PC-9 (cell line): ENCODE measurements around the gene ZFHX3. TPM values are rescaled to one million over a fixed set of nuclear protein-coding genes. Genes with fewer than 3 reads are reported as not detected.
A peak's percentile ranks its signal among the peaks of the same experiment; 100 is the strongest.

ENCODE experiments used
- BruUV-seq: library from RNA; stranded (reverse); fragments of 400-500 nt; replicated peaks from 2 replicates; lab custom pipeline; 2021; lab: Mats Ljungman, UMichigan
- CTCF ChIA-PET: fragments of 300-600 bp; sonication (Branson Sonifier 250); formaldehyde crosslinking; loops from one replicate; lab custom pipeline; 2022; ENCODE audit warnings: antibody characterized with exemption; lab: Charles Lee
- POLR2A ChIA-PET: fragments of 300-600 bp; sonication (Branson Sonifier 250); formaldehyde crosslinking; loops from one replicate; lab custom pipeline; 2022; ENCODE audit warnings: antibody characterized with exemption; ENCODE audit not compliant: unreplicated experiment; lab: Charles Lee
- DNase-seq, 2 experiments: peaks; one replicate each; pipeline versions ENCODE4 v3.0.0 to v3.0.0-alpha.2; 2015 to 2022; ENCODE audit warnings: mixed read lengths in 1 of 2
- H2AFZ ChIP-seq: fragments of 200-600 bp; sonication (generic); 2 replicates; pipeline ENCODE4 v1.8.1; 2017; ENCODE audit warnings: antibody characterized with exemption
- H3F3A ChIP-seq: fragments of 200-600 bp; sonication (generic); 2 replicates; pipeline ENCODE4 v1.8.1; 2017; ENCODE audit warnings: antibody characterized with exemption, mild to moderate bottlenecking, low read depth; ENCODE audit not compliant: insufficient read depth
- H3K27ac ChIP-seq: fragments of 200-600 bp; sonication (generic); 2 replicates; pipeline ENCODE4 v1.6.1; 2016; ENCODE audit warnings: mixed run types
- H3K27me3 ChIP-seq: fragments of 200-600 bp; sonication (generic); 2 replicates; pipeline ENCODE4 v1.6.1; 2016; ENCODE audit warnings: low read depth, mixed run types; ENCODE audit not compliant: insufficient read depth
- H3K36me3 ChIP-seq: fragments of 200-600 bp; sonication (generic); 2 replicates; pipeline ENCODE4 v1.6.1; 2016; ENCODE audit warnings: low read depth, mixed run types
- H3K4me1 ChIP-seq: fragments of 200-600 bp; sonication (generic); replicated peaks from 2 replicates; pipeline ENCODE4 v1.6.1; 2016; ENCODE audit warnings: mixed run types; ENCODE audit not compliant: insufficient read depth
- H3K4me2 ChIP-seq: fragments of 200-600 bp; sonication (generic); 2 replicates; pipeline ENCODE4 v1.6.1; 2017; ENCODE audit warnings: mixed run types
- H3K4me3 ChIP-seq: fragments of 200-600 bp; sonication (generic); 2 replicates; pipeline ENCODE4 v1.6.1; 2016; ENCODE audit warnings: mixed run types
- H3K79me2 ChIP-seq: fragments of 200-600 bp; sonication (generic); 2 replicates; pipeline ENCODE4 v1.6.1; 2017; ENCODE audit warnings: low read depth, mixed run types
- H3K9me2 ChIP-seq: fragments of 200-600 bp; sonication (generic); 2 replicates; pipeline ENCODE4 v1.8.1; 2017; ENCODE audit warnings: mild to moderate bottlenecking; ENCODE audit not compliant: insufficient read depth
- H3K9me3 ChIP-seq: fragments of 200-600 bp; sonication (generic); 2 replicates; pipeline ENCODE4 v1.8.1; 2016; ENCODE audit warnings: low read depth; ENCODE audit not compliant: insufficient read depth
- H4K20me1 ChIP-seq: fragments of 200-600 bp; sonication (generic); 2 replicates; pipeline ENCODE4 v1.8.1; 2017; ENCODE audit not compliant: insufficient read depth
- EZH2 ChIP-seq: fragments of 200-600 bp; sonication (generic); IDR thresholded peaks from 2 replicates; pipeline ENCODE4 v1.8.0; 2017; ENCODE audit warnings: antibody characterized with exemption, low read depth
- intact Hi-C: fragments of 100-400 bp; cut with micrococcal nuclease; formaldehyde crosslinking; loops from one replicate; pipeline ENCODE4 v1.10.0; 2022; ENCODE audit not compliant: unreplicated experiment
- total RNA-seq: library from RNA; stranded (reverse); gene quantifications from 2 replicates; pipeline ENCODE4 v1.2.3, GENCODE V29; 2021
- TF ChIP-seq, protein P1 (sequence below): fragments of 200-600 bp; sonication (generic); conservative IDR thresholded peaks from 2 replicates; pipeline ENCODE4 v1.6.1; 2017; ENCODE audit warnings: mixed run types, antibody characterized with exemption, mild to moderate bottlenecking, moderate library complexity

The ZFHX3 gene
- total RNA-seq, 1 experiment from 2014 or later = 23.1 TPM

DNA sequence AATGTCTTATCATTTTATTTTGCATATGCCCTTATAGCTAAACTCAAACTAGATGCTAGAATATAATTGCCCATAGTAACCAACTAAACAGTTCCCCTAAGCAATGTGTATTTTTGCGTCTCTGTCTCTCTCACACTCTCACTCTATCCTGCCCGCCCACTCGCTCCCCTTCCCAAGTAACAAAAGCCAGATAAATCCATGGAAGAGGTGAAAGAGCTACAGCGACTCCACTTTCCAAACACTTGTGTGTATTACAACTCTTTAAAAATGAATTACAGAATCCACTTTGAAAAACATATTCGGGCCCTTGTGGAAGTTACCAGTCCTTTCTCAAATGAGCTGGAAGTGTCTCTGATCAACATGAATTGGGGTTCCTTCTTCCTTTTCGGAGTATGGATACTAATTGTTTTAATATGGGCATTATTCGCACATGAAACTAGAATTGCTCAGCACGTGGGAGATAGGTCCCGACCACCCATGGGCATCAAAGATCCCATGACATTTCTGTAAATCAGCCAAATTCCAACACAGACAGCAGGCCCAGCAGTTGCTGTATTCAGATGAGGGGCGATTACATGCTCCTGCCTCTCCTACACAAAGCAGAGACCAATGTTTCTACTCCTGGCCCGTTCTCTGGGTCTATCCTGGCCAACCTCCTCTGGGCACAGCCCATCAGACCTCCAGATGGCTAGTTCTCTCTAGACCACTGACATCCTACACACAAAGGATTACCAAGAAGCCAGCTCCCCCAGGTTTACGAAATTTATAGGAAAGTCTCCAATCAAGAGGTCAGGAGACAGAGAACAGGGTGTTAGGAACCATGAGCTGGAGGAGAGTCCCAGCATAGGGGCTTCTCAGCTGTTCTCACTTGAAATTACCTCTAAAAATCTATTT is 121.5 kb downstream of the ZFHX3 start:
- H4K20me1 ChIP-seq = no peaks in the 10 kb centered on the region
- CTCF ChIA-PET = no interaction called here
- intact Hi-C loops = loop anchor here (1.0 to 5.0 kb wide), 3 partner anchors 49 to 121 kb away; partner anchors contain the start of gene ZFHX3
- peaks cover 52% of the 10 kb centered on the region for H3K79me2 ChIP-seq
- no peaks in the 10 kb centered on the region for H3K9me2 ChIP-seq
- POLR2A ChIA-PET = no interaction called here
- H2AFZ ChIP-seq = no peak overlapping the region
- no peaks in the 10 kb centered on the region for H3K27me3 ChIP-seq
- H3K4me1 ChIP-seq = peaks cover 35% of the 10 kb centered on the region
- TF ChIP-seq EZH2 = no peak
- TF ChIP-seq, protein P1, sequence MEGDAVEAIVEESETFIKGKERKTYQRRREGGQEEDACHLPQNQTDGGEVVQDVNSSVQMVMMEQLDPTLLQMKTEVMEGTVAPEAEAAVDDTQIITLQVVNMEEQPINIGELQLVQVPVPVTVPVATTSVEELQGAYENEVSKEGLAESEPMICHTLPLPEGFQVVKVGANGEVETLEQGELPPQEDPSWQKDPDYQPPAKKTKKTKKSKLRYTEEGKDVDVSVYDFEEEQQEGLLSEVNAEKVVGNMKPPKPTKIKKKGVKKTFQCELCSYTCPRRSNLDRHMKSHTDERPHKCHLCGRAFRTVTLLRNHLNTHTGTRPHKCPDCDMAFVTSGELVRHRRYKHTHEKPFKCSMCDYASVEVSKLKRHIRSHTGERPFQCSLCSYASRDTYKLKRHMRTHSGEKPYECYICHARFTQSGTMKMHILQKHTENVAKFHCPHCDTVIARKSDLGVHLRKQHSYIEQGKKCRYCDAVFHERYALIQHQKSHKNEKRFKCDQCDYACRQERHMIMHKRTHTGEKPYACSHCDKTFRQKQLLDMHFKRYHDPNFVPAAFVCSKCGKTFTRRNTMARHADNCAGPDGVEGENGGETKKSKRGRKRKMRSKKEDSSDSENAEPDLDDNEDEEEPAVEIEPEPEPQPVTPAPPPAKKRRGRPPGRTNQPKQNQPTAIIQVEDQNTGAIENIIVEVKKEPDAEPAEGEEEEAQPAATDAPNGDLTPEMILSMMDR = no peak
- H3K9me3 ChIP-seq = no peaks in the 10 kb centered on the region
- BruUV-seq = no TSS peak
- no peaks in the 10 kb centered on the region for H3K36me3 ChIP-seq
- H3F3A ChIP-seq = peaks cover 23% of the 10 kb centered on the region; the same call in 1 of the 2 replicates
- DNase-seq = no peak
- H3K27ac ChIP-seq = peak overlapping the region; percentile 78
- peak overlapping the region; percentile 53; the same call in 1 of the 2 replicates for H3K4me3 ChIP-seq
- H3K4me2 ChIP-seq = peak overlapping the region; percentile 78

DNA sequence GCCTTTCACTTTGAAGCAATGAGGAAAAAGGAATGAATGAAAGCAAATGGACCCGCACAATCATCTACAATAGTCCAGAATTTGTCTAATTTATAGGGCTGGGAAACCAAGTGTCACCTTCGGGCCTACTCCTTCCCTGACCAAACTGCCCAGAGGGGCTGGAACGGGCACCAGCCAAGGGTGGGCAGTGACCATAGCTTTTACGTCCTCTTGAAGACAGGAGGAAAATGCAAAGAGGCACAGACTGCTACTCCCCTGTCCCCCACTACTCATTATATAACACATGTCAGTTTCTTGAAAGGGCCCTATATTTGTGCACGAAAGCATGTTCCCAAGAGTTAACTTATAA is 122.3 kb downstream of the ZFHX3 start:
- ChIA-PET CTCF (no interaction called here), POLR2A (no interaction called here)
- Histone ChIP-seq H3K4me3 (no peak overlapping the region), H3K36me3 (no peaks in the 10 kb centered on the region), H3K4me1 (peaks cover 35% of the 10 kb centered on the region), H4K20me1 (no peaks in the 10 kb centered on the region), H2AFZ (no peak overlapping the region), H3K27ac (no peak overlapping the region), H3F3A (peaks cover 23% of the 10 kb centered on the region; the same call in 1 of the 2 replicates), H3K9me3 (no peaks in the 10 kb centered on the region), H3K4me2 (no peak overlapping the region), H3K79me2 (peaks cover 54% of the 10 kb centered on the region), H3K27me3 (no peaks in the 10 kb centered on the region), H3K9me2 (no peaks in the 10 kb centered on the region)
- no peak for DNase-seq
- no TSS peak for BruUV-seq
- TF ChIP-seq EZH2 = no peak
- TF ChIP-seq, protein P1 = no peak
- intact Hi-C loops = loop anchor here (5.0 kb wide), 1 partner anchor 122 kb away; the partner anchor contains the start of gene ZFHX3

DNA sequence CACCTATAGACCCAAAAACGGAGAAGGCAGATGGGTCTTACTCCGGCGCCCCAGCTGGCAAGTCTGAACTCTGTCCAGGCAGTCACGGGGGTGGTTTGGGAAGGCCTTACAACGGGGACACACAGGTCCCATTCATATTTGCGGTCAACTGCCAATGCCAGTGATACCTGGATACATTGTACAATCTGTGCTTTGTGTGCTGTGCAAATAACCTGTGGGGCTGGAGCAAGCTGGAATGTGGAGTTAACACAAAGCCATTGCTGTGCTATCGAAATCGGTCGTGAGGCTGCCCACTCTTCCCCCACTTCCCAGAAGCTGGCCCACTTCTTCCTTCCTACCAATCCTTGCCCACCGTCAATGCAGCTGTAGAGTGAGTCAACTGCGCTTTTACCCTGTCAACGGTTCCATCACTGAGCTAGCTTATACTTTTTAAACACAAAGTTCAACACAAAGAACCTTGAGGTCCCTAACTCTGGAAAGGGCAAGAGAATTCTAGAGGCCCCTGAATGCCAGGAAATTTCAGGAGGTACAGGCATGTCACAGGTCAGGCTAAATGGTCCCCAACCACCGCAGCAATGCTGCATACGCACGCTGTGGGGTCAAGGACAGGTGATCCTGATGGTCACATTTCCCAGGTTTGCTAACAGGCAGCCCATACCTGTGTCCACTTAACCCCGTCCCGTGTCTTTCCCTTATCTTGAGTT is 122.8 kb downstream of the ZFHX3 start:
- H3K79me2 ChIP-seq = peaks cover 56% of the 10 kb centered on the region
- intact Hi-C loops = loop anchor here (5.0 kb wide), 1 partner anchor 122 kb away; the partner anchor contains the start of gene ZFHX3

More for the DNA sequence above, 122.8 kb downstream of the ZFHX3 start:
- Histone ChIP-seq H3K36me3 (no peaks in the 10 kb centered on the region), H3K27me3 (no peaks in the 10 kb centered on the region), H3K9me2 (no peaks in the 10 kb centered on the region), H3K4me1 (peaks cover 35% of the 10 kb centered on the region), H3F3A (peaks cover 23% of the 10 kb centered on the region; the same call in 1 of the 2 replicates), H3K4me2 (no peak overlapping the region), H3K4me3 (no peak overlapping the region), H2AFZ (no peak overlapping the region), H3K9me3 (no peaks in the 10 kb centered on the region), H3K27ac (no peak overlapping the region), H4K20me1 (no peaks in the 10 kb centered on the region)
- ChIA-PET CTCF (no interaction called here), POLR2A (no interaction called here)
- DNase-seq = no peak
- BruUV-seq = no TSS peak
- TF ChIP-seq EZH2 = no peak
- TF ChIP-seq, protein P1 = no peak
